ENCODE results near the gene CACNA2D2.
A peak's percentile ranks its signal among the peaks of the same experiment; 100 is the strongest.

CACNA2D2 gene

DNA sequence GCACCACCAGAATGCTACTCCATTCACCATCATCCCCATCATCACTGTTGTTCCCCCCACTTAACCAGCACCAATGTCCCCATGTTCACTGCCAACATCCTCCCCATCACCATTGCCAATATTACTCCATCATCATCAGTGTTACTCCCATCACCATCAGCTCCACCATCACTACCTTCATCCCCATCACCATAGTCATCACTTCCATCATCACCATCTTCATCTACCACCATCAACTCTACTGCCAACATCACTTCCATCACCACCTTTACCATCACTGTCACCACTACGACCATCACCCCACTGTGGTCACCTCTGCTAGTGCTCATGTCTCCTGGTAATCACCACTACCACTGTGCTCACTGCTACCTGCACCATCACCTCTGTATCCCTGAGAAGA lies 96.9 kb downstream of the CACNA2D2 start:
- TF ChIP-seq EZH2 (optimal IDR thresholded peaks at IDR 0.05; ENCODE audit: low read depth, low read length): no peak
- TF ChIP-seq, protein P1, sequence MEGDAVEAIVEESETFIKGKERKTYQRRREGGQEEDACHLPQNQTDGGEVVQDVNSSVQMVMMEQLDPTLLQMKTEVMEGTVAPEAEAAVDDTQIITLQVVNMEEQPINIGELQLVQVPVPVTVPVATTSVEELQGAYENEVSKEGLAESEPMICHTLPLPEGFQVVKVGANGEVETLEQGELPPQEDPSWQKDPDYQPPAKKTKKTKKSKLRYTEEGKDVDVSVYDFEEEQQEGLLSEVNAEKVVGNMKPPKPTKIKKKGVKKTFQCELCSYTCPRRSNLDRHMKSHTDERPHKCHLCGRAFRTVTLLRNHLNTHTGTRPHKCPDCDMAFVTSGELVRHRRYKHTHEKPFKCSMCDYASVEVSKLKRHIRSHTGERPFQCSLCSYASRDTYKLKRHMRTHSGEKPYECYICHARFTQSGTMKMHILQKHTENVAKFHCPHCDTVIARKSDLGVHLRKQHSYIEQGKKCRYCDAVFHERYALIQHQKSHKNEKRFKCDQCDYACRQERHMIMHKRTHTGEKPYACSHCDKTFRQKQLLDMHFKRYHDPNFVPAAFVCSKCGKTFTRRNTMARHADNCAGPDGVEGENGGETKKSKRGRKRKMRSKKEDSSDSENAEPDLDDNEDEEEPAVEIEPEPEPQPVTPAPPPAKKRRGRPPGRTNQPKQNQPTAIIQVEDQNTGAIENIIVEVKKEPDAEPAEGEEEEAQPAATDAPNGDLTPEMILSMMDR (IDR thresholded peaks at IDR 0.05; ENCODE audit: low read length): no peak
- Histone ChIP-seq H3K4me1 (ENCODE audit: low read length) (no peaks in the 10 kb centered on the region), H3K79me2 (ENCODE audit: low read length) (no peaks in the 10 kb centered on the region), H2AFZ (ENCODE audit: low read length) (no peak overlapping the region), H3F3A (ENCODE audit: insufficient read depth, low read length) (no peaks in the 10 kb centered on the region), H4K20me1 (ENCODE audit: insufficient read depth, low read length) (no peaks in the 10 kb centered on the region), H3K27ac (ENCODE audit: low read length) (no peak overlapping the region), H3K27me3 (replicated peaks; ENCODE audit: insufficient read depth, low read length) (peaks cover 43% of the 10 kb centered on the region), H3K9ac (ENCODE audit: low read length) (no peak overlapping the region), H3K9me2 (replicated peaks; ENCODE audit: insufficient read depth, low read length) (no peaks in the 10 kb centered on the region), H3K36me3 (replicated peaks; ENCODE audit: insufficient read depth, low read length) (no peaks in the 10 kb centered on the region), H3K4me3 (ENCODE audit: low read length) (no peak overlapping the region), H3K4me2 (ENCODE audit: low read depth, low read length) (no peak overlapping the region), H3K9me3 (replicated peaks; ENCODE audit: insufficient read depth, low read length) (no peaks in the 10 kb centered on the region)
- DNase-seq: no peak

DNA sequence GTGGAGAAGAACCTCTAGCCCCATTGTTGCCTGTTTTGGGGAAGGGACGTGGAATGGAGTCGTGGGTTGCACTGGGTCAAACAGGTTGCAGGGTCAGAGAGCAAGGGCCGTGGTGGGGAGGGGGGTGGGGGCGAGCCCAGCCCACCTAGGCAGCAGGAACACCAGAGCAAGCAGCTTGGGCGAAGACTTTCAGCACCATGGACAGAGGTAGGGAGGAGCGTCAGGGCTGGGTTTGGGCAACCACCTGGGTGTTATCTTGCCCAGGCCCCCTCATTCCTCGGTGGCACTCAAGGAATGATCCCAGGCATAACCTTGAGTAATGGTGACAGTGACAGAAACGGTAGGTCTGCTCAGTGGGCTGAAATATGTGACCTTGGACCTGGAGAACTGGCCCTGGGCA lies 98.2 kb downstream of the CACNA2D2 start:
- no peaks in the 10 kb centered on the region for H3F3A ChIP-seq (ENCODE audit: insufficient read depth, low read length)
- peaks cover 38% of the 10 kb centered on the region for H3K27me3 ChIP-seq (replicated peaks; ENCODE audit: insufficient read depth, low read length)
- H2AFZ ChIP-seq (ENCODE audit: low read length): no peak overlapping the region
- H3K27ac ChIP-seq (ENCODE audit: low read length): no peak overlapping the region
- H3K9me3 ChIP-seq (replicated peaks; ENCODE audit: insufficient read depth, low read length): no peaks in the 10 kb centered on the region
- H3K4me1 ChIP-seq (ENCODE audit: low read length): no peaks in the 10 kb centered on the region
- no peaks in the 10 kb centered on the region for H3K79me2 ChIP-seq (ENCODE audit: low read length)
- no peak overlapping the region for H3K4me2 ChIP-seq (ENCODE audit: low read depth, low read length)
- DNase-seq: peak; percentile 51
- H3K9me2 ChIP-seq (replicated peaks; ENCODE audit: insufficient read depth, low read length): no peaks in the 10 kb centered on the region
- no peak overlapping the region for H3K4me3 ChIP-seq (ENCODE audit: low read length)
- no peak overlapping the region for H3K9ac ChIP-seq (ENCODE audit: low read length)
- H3K36me3 ChIP-seq (replicated peaks; ENCODE audit: insufficient read depth, low read length): no peaks in the 10 kb centered on the region
- TF ChIP-seq, protein P1 (IDR thresholded peaks at IDR 0.05; ENCODE audit: low read length): no peak
- TF ChIP-seq EZH2 (optimal IDR thresholded peaks at IDR 0.05; ENCODE audit: low read depth, low read length): no peak
- TF ChIP-seq EZH2phosphoT487 (IDR thresholded peaks at IDR 0.05; ENCODE audit: low read length): no peak
- no peaks in the 10 kb centered on the region for H4K20me1 ChIP-seq (ENCODE audit: insufficient read depth, low read length)

DNA sequence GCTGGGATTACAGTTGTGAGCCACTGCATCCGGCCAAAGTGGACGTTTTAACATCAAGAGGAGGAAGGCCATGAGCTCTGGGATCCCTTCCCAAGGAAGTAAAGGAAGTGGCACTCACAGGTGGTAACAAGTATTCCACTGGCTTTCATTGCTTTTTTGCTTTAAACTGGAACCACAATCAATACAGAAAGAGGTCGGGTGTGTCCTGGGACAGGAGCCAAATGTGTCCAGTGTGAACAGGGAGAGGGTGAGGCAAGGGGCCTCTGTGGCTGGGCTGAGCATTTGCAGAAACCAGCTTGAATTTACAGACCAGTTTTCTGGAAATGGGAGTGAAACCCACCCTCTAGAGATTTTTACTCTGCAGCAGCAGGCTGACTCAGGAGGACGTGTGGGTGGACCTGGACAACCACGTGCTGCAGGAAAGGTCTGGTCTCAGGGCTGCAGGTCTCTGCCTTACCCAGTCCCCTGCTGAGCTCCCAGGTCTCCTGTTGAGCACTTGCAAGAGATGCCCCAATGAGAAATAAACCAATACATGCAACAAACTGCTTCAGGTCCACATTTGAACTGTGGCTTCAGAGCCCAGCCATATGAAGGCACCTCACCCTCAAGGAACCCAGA lies 101.3 kb downstream of the CACNA2D2 start:
- no peak overlapping the region for H3K9ac ChIP-seq (ENCODE audit: low read length)
- H3K27ac ChIP-seq (ENCODE audit: low read length): no peak overlapping the region
- H4K20me1 ChIP-seq (ENCODE audit: insufficient read depth, low read length): no peaks in the 10 kb centered on the region
- no peaks in the 10 kb centered on the region for H3F3A ChIP-seq (ENCODE audit: insufficient read depth, low read length)
- H3K9me2 ChIP-seq (replicated peaks; ENCODE audit: insufficient read depth, low read length): no peaks in the 10 kb centered on the region
- H3K79me2 ChIP-seq (ENCODE audit: low read length): no peaks in the 10 kb centered on the region
- H3K4me2 ChIP-seq (ENCODE audit: low read depth, low read length): no peak overlapping the region
- TF ChIP-seq EZH2 (optimal IDR thresholded peaks at IDR 0.05; ENCODE audit: low read depth, low read length) (no peak), EZH2phosphoT487 (IDR thresholded peaks at IDR 0.05; ENCODE audit: low read length) (no peak)
- TF ChIP-seq, protein P1 (IDR thresholded peaks at IDR 0.05; ENCODE audit: low read length): no peak
- no peaks in the 10 kb centered on the region for H3K4me1 ChIP-seq (ENCODE audit: low read length)
- no peak overlapping the region for H2AFZ ChIP-seq (ENCODE audit: low read length)
- peaks cover 27% of the 10 kb centered on the region for H3K27me3 ChIP-seq (replicated peaks; ENCODE audit: insufficient read depth, low read length)
- DNase-seq: no peak
- no peaks in the 10 kb centered on the region for H3K9me3 ChIP-seq (replicated peaks; ENCODE audit: insufficient read depth, low read length)
- no peak overlapping the region for H3K4me3 ChIP-seq (ENCODE audit: low read length)
- H3K36me3 ChIP-seq (replicated peaks; ENCODE audit: insufficient read depth, low read length): no peaks in the 10 kb centered on the region
